ENCODE results near the gene CCDC85B. TPM values are rescaled to one million over a fixed set of nuclear protein-coding genes. Genes with fewer than 3 reads are reported as not detected.

Gene CCDC85B
- total RNA-seq, 2 donors from 2014 or later, result 49.8 to 54.5 TPM

- no peak for TF ChIP-seq POLR2A (IDR thresholded peaks at IDR 0.05)
- no peaks in the 10 kb centered on the region for H3K36me3 ChIP-seq (replicated peaks in 1 of 2; ENCODE audit: insufficient read depth in 1 of 2, low read depth in 2 of 2)
- H3K9me3 ChIP-seq, result no peaks in the 10 kb centered on the region
- intact Hi-C loops (cut with DNase I), result no loop called here
- peak overlapping the region; percentile 68 to 81 (median 78) for H3K27ac ChIP-seq
- H3K4me3 ChIP-seq, result no peak overlapping the region
- 53 to 74% methylated on average over 6 to 16 of the region's 26 CpGs for WGBS, 2 donors
- ATAC-seq (peak; percentile 1), DNase-seq (no peak)
- H3K27me3 ChIP-seq, result no peaks in the 10 kb centered on the region
- H3K4me1 ChIP-seq, result peaks cover 25% of the 10 kb centered on the region
Observed at GRCh38 chr11:65871811-65872548, 18.5 kb upstream of the CCDC85B start.

DNA sequence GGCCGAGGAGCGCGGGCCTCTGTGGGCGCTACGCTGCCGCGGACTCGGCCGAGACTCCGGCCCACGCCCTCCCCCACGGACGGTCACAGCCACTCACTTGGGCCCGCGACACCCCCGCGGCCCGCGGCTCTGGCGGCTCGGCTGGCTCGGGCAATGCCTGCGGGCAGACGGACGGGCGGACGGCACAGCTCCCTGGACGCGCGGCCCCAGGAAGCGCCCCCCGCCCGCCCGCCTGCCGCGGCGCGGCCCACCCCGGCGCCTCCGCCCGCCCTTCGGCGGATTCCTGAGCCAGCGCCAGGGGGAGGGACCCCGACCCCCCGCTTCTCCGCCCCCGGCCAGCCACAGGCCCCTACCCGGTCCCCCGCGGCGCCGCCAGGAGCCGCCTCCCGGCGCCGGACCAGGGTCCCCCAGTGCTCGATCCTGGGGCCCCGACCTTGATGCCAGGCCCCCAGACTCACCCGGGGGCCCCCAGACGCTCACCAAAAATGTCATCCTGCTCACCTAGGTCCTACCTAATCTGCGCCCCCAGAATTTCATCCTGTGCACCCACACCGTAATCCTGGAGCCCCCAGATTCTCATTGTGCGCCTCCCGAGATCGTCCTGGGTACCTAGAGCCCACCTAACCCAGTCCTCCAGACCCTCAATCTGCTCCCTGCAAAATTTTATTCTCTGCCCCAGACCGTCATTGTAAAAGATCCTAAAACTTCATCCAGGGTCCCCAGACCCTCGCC lies 17.7 kb upstream of the CCDC85B start, which contains the start of gene EFEMP2:
EFEMP2 (minus strand) TSS at position 215 of the 732 bp plus-strand sequence. CDS start 446 bp downstream, outside the sequence.
- ATAC-seq (peak; percentile 16), DNase-seq (peak in 2 of 4 donors; percentile 39 to 41)
- Histone ChIP-seq H3K27ac (peak within 1 kb of the TSS; percentile 68 to 81 (median 78)), H3K4me1 (peaks cover 25% of the 10 kb centered on the region), H3K9me3 (no peaks in the 10 kb centered on the region), H3K4me3 (no peak within 1 kb of the TSS), H3K27me3 (no peaks in the 10 kb centered on the region), H3K36me3 (replicated peaks in 1 of 2; ENCODE audit: insufficient read depth in 1 of 2, low read depth in 2 of 2) (no peaks in the 10 kb centered on the region)
- TF ChIP-seq, protein P1, sequence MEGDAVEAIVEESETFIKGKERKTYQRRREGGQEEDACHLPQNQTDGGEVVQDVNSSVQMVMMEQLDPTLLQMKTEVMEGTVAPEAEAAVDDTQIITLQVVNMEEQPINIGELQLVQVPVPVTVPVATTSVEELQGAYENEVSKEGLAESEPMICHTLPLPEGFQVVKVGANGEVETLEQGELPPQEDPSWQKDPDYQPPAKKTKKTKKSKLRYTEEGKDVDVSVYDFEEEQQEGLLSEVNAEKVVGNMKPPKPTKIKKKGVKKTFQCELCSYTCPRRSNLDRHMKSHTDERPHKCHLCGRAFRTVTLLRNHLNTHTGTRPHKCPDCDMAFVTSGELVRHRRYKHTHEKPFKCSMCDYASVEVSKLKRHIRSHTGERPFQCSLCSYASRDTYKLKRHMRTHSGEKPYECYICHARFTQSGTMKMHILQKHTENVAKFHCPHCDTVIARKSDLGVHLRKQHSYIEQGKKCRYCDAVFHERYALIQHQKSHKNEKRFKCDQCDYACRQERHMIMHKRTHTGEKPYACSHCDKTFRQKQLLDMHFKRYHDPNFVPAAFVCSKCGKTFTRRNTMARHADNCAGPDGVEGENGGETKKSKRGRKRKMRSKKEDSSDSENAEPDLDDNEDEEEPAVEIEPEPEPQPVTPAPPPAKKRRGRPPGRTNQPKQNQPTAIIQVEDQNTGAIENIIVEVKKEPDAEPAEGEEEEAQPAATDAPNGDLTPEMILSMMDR (IDR thresholded peaks at IDR 0.05), result no peak
- no peak for TF ChIP-seq POLR2A (IDR thresholded peaks at IDR 0.05)
- intact Hi-C loops (cut with DNase I), result no loop called here
- WGBS, 2 donors, result 4 to 5% methylated on average over 9 to 19 of the region's 69 CpGs

DNA sequence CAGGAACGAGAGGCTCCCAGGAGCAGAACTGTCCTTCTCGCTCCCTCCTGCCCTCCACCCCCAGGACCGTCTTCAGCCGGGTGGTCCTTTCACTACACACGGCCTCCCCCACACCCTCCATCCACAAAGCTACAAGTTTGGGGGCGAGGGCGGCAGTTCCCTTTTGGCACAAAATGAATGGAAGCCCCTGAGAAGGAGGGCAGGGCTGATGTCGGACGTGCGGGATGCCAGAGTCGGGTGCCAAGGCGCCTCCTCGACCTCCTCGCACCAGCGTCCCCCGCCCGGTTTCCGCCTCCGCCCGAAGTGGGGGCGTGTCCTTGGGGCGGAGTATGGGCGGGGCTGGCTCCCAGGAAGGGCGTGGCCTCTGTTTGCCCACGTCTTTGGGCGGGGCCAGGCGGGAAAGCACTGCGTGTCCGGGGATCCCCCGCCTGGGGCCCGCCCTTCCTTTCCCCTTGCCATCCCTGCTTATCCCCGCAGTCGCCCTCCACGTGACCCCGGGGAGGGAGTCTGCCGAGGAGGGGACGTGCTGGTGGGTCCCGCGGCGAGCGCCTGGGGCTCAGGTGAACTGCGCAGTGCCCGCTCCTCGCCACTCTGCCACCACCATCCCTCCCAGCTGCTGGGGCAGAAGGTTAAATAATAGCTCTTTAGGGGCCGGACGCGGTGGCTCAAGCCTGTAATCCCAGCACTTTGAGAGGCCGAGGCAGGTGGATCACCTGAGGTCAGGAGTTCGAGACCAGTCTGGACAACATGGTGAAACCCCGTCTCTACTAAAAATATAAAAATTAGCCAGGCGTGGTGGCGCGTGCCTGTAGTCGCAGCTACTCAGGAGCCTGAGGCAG lies 16.9 kb upstream of the CCDC85B start:
- no peaks in the 10 kb centered on the region for H3K9me3 ChIP-seq
- no peaks in the 10 kb centered on the region for H3K36me3 ChIP-seq (replicated peaks in 1 of 2; ENCODE audit: insufficient read depth in 1 of 2, low read depth in 2 of 2)
- ATAC-seq (peak; percentile 94), DNase-seq (peak; percentile 95 to 98 (median 96))
- H3K27me3 ChIP-seq, result no peaks in the 10 kb centered on the region
- H3K4me3 ChIP-seq, result no peak overlapping the region
- intact Hi-C loops (cut with DNase I), result no loop called here
- WGBS, 2 donors, result 5 to 12% methylated on average over 33 to 53 of the region's 54 CpGs
- H3K27ac ChIP-seq, result peak overlapping the region; percentile 68 to 81 (median 78)
- peak; percentile 38 to 83 (median 72) for TF ChIP-seq POLR2A (IDR thresholded peaks at IDR 0.05)
- TF ChIP-seq, protein P1 (IDR thresholded peaks at IDR 0.05), result peak in 2 of 7 experiments; percentile 5
- peaks cover 25% of the 10 kb centered on the region for H3K4me1 ChIP-seq

- WGBS, 2 donors, result 53 to 57% methylated on average over 7 of the region's 7 CpGs
- Histone ChIP-seq H3K27me3 (no peaks in the 10 kb centered on the region), H3K27ac (no peak within 1 kb of the TSS), H3K9me3 (no peaks in the 10 kb centered on the region), H3K36me3 (replicated peaks in 1 of 2; ENCODE audit: insufficient read depth in 1 of 2, low read depth in 2 of 2) (peaks cover 0 to 7% of the 10 kb centered on the region in 2 donors), H3K4me3 (no peak within 1 kb of the TSS), H3K4me1 (no peaks in the 10 kb centered on the region)
- TF ChIP-seq, protein P1 (IDR thresholded peaks at IDR 0.05), result no peak
- TF ChIP-seq POLR2A (IDR thresholded peaks at IDR 0.05), result no peak
- ATAC-seq, result no peak
- DNase-seq, result no peak
- intact Hi-C loops (cut with DNase I), result loop anchor here (5.0 kb wide), 1 partner anchor 103 kb away; no protein-coding TSS in a partner anchor
Observed at GRCh38 chr11:65879617-65880016, 10.9 kb upstream of the CCDC85B start, which contains the start of gene CTSW. CTSW (plus strand) TSS chr11:65879837; CDS start chr11:65879855, 18 bp downstream.

All from body of pancreas (tissue), 4 donors.